Stimulated activated CD4-positive, alpha-beta T cell treated with anti-CD3 and anti-CD28 coated beads, Interleukin-2, amount 100 ng/mL, for 4 hours (primary cell): Measurements from ENCODE around the gene ASPDH.
"Not testable (repeated sequence)": the region's sequence is repeated elsewhere in the genome, so short reads cannot be mapped to it uniquely, and the experiment has no call there.

Source experiments
- DNase-seq: peaks from one replicate; pipeline ENCODE4 v3.0.0-alpha.2; 2020; ENCODE audit warnings: low read depth

The ASPDH gene

DNA sequence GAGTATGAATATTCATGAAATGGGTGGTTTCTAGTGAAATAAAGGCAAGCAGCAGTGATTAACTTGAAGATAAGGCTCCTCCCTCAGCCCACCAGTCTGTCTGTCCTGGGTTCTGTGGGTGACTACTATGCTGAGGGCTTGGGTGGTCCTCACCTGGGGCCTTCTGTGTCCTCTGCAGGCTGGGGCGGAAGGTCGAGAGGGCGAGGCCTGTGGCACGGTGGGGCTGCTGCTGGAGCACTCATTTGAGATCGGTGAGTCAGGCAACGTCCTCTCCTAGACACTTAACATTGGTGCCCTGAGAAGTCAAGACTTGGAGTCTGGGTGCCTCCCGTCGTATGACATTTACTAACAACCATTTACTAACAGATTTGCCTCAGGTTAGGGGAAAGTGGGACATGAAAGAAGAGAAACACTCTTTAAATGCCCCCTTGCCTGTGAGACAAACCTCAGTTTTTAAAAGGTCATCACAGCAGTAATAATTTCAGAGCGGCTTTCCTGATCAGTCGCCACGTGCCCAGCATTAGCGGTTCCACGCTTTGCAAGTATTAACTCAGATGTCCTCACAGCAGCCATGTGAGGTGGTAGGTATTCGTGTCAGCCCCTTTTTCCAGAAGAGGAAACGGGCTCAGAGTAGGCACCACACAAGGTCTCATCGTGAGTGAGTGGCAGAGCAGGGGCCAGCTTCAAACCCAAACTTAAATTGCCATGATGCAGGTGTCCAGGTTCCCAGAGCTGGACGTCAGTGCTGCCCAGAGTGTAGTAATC is 35.8 kb downstream of the ASPDH start:
- no peak for DNase-seq

DNA sequence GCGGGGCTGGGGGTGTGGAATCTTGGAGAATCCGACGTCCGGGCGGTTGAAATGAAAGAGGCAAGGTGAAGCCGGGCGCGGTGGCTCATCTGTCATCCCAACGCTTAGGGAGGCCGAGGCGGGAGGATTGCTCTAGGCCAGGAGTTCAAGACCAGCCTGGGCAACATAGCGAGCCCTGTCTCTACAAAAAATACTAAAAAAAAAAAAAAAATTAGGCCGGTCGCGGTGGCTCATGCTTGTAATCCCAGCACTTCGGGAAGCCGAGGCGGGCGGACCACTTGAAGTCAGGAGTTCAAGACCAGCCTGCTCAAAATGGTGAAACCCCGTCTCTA is 36.8 kb downstream of the ASPDH start:
- DNase-seq: no peak

DNA sequence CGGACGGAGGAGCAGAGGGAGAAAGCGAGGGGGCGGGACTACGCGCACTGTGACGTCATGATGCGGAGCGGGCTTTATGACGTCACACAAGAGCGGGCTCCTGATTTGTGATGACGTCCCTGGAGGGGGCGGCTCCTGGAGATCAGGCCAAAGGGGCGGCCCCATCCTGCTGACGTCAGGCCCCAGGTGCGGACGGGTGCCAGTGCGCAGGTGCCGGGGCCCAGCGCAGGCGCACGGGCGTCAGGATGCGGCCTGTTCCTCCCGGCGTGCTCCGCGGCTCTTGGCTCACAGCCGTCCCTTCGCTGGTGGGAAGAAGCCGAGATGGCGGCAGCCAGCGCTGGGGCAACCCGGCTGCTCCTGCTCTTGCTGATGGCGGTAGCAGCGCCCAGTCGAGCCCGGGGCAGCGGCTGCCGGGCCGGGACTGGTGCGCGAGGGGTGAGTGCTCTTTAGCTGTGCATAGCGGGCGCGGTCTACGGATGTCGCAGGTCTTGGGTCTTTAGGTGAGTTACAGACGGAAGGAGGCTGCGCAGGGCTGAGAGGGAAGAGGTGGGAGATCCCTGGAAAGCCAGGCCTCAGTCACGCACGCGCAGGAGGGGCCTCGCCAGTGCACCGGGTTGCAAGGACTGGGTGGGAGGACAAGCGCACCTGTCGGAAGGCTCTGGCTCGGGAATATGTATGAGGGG is 37.3 kb downstream of the ASPDH start, which contains the start of the genes EMC10 and GARIN5A:
EMC10 (plus strand) TSS at position 284 of the 683 bp plus-strand sequence; CDS start at position 322, 38 bp downstream.
GARIN5A (minus strand) TSS at position 625 of the 683 bp plus-strand sequence; CDS start at position 165, 460 bp downstream.
- DNase-seq: peak; percentile 89

DNA sequence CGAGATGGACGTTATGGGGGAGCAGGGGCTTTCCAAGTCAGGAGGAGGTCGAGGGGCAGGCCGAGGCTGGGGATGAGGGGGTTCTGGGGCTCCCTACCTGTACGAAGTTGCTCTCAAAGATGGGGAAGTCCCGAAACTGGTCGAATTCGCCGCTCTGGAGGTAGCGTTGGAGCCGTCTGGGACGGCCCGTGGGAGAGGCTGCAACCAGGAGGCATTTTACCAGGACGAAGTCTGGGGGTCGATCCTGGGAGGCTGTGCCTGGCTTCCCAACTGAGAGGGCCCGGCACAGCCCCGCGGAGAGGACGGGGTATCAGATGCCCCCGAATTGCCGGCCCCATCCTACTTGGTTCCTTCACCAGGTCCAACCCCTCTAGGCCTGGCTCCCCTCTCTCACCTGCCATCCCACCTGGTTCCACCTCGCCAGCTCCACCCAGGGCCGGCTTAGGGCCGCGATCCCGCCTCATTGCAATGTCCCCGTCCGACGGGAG is 37.9 kb downstream of the ASPDH start:
- DNase-seq: no peak

DNA sequence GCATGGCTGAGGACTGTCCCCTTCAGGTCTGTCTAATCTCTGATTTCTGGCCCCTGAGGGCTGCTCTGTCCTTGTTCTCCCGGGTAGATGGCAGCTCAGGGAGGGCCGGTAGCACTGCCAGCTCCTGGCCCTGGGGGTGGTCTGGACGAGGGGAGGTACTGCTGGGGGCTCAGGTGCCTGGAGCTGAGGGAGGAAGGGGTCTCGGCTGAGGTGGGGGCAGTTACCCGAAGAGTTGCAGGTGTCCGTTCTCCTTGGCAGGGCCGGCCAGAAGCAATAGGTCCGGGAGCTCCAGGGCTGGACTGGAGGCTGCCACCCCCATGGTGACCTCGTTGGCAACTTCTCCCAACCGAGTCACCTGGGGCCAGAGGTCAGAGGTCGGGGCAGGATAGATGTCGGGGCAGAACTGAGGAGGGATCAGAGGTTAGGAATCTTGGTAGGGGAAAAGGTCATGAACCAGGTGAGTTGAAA is 38.6 kb downstream of the ASPDH start:
- no peak for DNase-seq

DNA sequence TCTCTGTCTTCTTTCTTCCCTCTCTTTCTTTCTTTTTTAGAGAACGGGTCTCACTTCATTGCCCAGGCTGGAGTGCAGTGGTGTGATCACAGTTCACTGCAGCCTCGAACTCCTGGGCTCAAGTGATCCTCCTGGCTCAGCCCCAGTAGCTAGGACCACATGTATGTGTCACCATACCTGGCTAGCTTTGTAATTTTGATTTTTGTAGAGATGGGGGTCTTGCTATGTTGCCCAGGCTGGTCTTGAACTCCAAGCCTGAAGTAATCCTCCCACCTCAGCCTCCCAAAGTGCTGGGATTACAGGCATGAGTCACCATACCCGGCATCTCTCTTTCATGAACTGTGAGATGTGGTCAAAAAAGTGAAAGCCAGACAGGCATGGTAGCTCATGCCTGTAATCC is 40.4 kb downstream of the ASPDH start:
- not testable (repeated sequence) for DNase-seq

DNA sequence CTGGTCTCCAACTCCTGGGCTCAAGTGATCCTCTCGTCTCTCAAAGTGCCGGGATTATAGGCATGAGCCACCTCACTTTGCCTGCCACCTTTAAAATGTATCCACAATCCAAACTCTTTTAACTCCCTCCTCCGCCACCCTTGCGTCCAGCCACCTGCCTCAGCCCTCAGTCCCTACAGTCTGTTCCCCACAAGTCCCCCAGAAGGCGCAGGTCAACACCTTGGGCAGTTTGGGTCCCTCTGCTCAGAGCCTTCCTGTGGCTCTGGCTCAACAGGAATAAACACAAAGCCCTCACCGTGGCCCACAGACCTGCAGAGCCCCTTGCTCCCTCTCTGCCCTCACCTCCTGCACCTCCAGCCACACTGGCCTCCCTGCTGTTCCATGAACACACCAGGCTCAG is 44.9 kb downstream of the ASPDH start:
- no peak for DNase-seq

DNA sequence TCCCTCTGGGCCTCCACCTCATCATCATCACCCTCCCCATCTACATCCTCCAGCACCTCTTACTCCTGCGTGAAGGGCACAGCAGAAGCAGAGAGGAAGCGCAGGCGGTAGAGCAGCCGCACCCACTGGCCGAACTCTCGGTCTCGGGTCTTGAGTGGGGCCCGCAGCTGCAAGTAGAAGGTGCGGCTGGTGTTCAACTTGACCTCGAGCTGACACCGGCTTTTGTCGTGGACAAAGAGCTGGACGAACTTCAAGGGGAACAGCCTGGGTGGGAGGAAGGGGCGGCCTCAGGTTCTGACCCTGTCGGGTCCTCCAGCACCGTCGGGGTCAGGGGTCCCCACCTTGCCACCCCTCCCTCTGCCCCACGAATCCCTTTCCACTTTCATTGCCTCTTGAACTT is 46.1 kb downstream of the ASPDH start:
- no peak for DNase-seq

DNA sequence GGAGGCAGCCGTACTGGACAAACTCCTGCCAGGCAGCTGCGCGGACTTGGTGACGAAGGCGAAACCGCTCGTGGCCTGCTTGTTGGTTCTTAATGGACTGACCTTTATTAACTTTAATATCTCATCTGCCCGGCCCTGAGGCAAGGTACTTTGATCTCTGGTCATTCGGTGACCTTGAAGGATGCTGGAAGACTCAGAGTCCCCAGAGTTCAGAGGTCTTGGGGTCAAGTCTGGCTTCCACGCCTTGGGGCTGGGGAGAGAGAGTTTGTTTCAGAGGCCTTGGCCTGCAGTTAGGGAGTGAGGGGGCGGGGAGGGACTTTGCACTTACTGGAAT is 47.0 kb downstream of the ASPDH start:
- no peak for DNase-seq

DNA sequence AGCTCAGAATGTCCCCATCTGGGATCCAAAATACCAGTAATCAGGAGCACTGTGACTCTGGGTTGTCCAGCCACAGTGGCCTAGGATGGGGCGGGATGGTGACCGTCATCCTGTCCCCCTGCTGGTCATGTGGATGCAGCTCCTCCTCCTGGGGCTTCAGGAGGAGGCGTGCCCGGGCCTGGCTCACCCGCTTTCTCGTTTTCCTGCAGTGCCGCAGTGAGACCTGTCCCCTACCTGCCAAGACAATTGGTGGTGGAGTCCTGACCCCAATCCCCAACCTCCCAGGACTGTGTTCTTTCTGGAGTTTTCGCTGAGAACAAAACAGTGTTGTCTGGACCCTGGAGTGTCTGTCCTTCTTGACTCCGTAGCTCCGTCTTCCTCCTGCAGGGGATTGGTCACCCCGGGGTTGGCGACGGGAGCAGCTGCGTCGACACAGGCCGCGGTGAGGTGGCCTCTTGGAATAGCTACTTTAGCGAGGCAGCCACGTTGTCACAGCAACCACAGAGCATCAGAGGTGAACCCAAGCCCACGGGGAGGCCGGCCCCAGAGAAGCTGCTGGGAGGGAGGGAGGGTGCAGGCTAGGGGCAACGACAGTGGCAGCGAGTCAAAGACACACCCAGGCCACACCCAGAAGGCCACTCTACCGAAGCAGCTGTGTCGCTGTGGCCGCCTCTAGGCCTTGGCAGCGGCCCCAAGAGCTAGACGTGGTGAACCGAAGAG is 47.6 kb downstream of the ASPDH start:
- DNase-seq: no peak

DNA sequence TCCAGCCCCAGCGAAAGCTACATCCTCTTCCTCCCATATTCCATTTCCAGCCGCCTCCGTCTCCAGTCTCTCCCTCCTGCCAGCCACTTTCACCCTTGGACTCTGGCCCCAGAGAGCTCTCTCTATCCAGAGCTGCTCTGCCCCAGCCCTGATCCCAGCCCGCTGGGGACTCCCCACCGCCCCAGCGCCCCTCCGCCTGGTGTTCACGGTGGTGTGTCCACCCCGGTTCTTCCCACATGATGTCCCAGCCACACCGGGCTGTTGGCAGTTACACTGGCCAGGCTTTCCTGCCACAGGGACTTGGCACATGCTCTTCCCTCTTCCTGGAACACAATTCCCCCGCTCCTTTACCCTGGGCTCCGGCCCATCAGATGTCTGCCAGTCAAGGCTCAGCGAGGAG is 48.7 kb downstream of the ASPDH start:
- no peak for DNase-seq

DNA sequence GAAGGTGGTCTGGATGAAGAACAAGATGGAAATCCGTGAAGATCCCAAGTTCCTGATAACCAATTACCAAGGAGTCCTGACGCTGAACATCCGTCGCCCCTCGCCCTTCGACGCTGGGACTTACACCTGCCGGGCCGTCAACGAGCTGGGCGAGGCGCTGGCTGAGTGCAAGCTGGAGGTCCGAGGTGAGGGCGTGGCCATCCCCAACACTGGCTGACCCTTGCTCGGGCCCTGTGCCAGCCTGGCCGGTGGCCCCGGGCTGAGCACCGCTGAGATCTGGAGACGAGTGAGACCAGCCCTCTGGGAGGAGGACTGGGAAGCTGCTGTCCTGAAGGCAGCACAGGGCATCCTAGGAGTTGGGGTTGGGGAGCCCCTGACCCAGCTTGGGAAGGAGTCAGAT is 49.4 kb downstream of the ASPDH start:
- no peak for DNase-seq

DNA sequence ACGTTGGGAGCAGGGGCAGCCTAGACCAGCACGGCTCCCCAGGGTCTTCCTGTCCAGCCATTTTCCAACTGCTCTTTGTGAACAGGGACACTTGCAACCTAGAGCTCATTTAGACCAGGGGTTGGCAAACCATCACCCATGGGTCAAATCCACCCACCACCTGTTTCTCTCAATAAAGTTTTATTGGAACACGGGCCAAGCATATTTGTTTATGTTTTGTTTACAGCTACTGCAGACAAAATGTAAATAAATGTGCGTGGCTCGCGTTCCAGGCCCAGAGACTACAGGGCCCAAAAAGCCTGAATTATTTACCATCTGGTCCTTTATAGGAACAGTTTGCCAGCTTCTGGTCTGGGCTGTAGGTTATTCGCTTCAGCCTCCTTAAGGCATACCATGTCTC is 50.7 kb downstream of the ASPDH start:
- no peak for DNase-seq
